ENCODE data around the gene DNAI7.

Gene DNAI7

DNA sequence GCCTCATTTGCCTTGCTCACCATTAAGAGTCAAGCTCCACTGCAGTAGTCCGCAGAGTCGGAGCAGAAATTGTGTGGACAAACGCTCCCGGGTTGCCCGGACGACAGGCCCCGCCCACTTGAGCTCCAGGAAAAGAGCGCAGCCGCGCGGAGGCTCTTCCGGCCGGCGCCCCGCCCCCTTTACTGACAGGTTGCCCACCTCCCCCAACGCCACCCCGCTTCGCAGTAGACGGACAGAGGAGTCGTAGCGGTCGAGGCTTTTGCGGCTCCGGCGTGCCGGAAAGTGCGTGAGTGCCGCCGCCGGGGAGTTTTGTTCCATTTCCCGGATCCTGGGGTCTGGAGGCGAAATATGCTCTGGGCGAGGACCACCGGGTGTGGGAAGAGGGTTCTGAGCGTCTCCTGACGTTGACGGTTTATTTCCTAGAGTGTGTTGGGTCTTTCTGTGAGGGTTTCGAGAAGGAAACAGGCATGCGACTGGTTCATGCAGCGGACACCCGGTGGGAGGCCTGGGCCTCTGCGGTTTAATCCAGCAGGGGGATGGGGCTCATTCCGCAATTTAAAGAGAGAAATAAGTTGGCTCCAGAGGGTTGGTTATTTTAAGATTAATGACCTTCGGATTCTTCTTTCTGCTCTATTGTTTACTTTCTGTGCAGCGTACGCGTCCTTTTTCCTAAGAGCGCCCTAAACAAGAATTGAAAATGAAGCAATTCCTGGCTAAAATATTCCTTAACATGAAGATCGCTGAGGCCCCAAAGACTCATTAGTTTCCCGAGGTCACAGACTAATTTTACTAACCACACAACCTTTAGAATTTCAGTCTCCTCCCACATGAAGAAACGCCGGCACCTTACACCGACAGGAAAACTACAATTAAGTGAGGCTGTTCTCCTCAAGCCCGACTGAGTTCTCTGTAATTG is at the start of gene DNAI7, which contains the start of gene ETFRF1:
Gene DNAI7 (minus strand): TSS at position 105 of the 916 bp plus-strand sequence. CDS start 82 bp downstream, at position 23.
Gene ETFRF1 (plus strand): TSS at position 182 of the 916 bp plus-strand sequence. CDS start 8,720 bp downstream, outside the sequence.
- DNase-seq = peak; percentile 82

DNA sequence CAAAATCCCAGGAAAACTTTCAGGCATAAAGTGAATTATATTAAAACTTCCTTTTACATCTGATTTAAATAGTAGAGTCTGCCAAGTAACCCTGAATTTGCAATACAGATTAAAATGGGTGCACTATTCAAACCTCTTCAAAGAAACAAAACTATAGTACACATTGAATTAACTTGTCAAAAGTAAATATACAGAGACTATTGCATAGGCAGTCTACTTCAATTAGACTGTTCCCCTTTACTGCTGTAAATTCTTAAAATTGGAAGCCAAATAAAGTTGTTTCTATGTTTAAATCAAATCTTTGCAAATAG is 48.7 kb upstream of the DNAI7 start:
- no peak for DNase-seq

DNA sequence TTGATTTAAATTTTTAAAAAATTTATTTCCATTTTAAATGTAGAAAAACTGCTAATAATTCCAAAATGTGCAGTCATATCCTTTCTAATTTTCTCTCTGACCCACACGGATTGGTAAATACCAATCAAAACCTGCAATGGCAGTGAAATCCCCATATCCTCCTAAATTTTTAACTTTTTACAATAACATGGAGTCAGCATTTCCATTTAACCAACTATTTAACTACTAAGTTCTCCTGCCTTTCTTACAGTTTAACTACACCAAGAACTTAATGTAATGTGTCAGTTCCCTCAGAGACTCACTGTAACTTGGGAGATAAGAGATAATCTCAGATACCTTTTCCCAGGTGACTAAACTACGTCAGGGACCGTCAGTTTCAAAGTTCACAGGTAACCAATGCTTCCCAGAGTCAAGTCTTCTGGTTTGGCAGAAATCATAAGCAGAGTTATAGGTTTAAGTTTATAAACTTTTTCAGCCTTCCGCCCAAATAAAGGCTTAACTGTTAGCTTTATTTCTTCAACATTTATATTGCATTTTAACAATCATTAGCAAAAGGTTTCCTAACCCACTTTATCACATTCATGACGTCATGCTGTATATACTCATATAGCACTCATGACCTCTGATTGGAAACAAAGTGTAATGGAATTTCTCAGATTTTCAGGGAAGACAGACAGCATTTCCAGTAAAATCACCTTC is 48.2 kb upstream of the DNAI7 start:
- DNase-seq = no peak

- no peak for DNase-seq
Observed at GRCh38 chr12:25241167-25242020, 46.4 kb upstream of the DNAI7 start.

DNA sequence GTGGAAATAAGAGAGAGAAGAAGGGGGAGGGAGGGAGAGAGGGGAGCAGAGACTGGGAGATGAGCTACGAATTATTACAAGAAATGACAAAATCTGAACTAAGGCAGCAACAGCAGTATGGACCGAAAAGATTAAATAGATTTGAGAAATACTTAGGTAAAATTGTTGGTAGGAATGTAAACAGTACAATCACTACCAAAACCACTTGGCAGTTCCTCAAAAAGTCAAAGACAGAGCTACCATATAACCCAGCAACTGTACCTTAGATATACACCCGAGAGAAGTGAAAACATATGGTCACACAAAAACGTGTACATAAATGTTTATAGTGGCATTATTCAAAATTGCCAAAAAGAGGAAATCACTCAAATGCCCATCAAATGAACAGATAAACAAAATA is 41.7 kb upstream of the DNAI7 start:
- DNase-seq = no peak

DNA sequence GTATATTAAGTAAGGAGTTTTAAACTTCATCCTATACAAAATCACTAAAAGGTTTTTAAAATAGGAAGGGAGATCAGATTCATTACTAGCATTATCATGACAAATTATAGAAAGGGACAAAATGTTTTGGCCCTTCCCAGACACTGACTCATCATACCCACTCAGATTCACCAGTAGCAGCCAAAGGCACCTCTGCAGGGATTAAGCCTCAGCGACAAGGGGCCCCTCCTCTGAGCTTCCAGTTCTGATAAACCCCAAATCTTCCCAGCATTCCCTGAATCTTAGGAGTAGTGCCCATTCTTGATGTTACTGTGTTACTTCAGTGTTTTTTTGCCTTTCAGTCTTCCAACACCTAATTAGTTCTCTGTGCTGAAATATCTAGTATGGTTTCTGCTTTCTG is 41.2 kb upstream of the DNAI7 start:
- DNase-seq = no peak

GRCh38 chr12:25213338-25213737 is 18.4 kb upstream of the DNAI7 start:
- no peak for DNase-seq

- DNase-seq = no peak
Observed at GRCh38 chr12:25208554-25208953, 13.6 kb upstream of the DNAI7 start.

GRCh38 chr12:25207846-25208245 is 12.9 kb upstream of the DNAI7 start:
- DNase-seq = no peak

DNA sequence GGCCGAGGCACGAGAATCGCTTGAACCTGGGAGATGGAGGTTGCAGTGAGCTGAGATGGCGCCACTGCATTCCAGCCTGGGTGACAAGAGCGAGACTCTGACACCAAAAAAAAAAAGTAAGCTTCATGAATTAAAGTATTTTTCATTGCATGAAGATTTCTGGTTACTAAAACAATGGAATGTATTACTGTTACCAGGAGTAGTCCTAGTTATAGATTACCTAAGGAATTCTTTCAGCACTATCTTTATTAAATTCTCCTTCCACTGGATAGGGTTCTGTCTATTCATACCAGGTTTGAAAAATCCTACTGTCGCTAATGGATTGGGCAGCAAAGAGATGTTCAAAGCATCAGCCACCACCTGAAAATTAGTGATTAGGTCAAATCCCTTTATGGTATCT is 12.5 kb upstream of the DNAI7 start:
- no peak for DNase-seq

DNA sequence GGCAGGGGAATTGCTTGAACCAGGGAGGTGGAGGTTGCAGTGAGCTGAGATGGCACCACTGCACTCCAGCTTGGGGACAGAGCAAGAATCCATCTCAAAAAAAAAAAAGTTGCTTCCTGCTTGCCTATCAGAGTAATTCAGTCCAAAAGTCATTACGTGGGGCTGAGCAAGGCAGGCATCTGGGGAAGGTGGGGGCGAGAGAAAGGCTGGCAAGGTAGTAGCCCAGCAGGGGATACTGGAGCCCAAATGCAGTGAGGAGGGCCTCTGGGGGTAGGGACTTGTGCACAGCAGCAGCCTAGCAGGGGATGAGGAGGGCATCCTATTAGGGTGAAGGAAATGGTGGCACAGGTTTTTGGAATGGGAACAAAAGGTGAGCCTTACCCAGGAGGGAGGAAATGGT is 7.2 kb upstream of the DNAI7 start:
- DNase-seq = no peak

DNA sequence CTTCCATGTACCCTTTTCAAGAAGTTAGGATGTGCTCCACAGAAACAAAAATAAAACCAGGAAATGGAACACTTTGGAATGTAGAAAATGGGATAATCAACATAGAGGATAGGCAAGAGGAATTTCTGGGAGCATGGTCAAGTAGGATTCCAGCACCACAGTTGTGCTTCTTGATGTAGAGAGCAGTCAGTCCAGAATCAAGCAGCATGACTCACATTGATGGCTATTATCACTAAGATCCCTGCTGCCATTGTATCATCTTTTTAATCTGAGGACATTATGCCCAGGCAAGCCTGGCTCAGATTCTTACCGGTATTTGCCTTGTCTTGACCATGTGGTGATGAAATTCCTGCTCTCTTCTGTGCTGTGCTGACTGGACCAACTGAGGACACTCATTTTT is 5.7 kb upstream of the DNAI7 start:
- no peak for DNase-seq

GRCh38 chr12:25197608-25198007 is 2.6 kb upstream of the DNAI7 start:
- DNase-seq = no peak

GRCh38 chr12:25194722-25195055 is 271 bp downstream of the DNAI7 start:
- DNase-seq = no peak

- no peak for DNase-seq
Observed at GRCh38 chr12:25194214-25194613, 746 bp downstream of the DNAI7 start.

- DNase-seq = no peak
Observed at GRCh38 chr12:25190793-25191192, 4.2 kb downstream of the DNAI7 start.

DNA sequence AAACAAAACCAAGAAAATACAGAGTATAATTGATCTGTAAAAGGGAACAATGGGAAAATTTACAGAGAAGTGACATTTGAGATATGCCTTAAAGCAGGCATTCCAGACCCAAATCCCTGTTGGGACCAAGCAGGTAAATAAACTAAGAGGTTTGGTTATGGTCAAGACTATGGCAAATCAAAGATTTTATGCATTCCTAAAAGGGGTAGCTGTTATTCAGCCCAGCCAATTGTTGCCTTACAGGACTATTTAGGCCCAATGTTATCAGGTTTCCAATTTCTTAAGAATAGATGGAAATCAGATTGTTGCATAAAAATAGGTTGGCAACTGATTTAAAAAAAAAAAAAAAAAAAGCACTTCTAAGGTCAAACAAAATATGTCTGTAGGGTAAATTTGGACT is 5.3 kb downstream of the DNAI7 start:
- no peak for DNase-seq

DNA sequence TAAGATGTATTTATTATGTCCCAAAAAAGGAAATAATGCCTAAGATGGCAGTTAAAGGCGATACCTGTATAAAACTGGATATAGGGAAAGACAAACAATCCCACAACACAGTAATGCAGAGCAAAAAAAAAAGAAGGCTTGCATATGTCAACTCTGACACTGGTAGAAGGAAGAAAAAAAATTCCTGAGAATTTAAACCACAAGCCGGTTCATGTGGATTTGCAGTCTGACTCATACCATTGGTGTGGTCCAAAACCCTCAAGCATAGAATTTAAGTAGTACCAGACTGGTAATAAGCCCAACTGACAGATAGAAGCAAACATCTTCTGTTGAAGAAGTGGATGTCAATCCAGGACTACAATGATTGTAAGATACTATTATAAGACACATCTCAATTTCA is 7.2 kb downstream of the DNAI7 start:
- DNase-seq = no peak

DNA sequence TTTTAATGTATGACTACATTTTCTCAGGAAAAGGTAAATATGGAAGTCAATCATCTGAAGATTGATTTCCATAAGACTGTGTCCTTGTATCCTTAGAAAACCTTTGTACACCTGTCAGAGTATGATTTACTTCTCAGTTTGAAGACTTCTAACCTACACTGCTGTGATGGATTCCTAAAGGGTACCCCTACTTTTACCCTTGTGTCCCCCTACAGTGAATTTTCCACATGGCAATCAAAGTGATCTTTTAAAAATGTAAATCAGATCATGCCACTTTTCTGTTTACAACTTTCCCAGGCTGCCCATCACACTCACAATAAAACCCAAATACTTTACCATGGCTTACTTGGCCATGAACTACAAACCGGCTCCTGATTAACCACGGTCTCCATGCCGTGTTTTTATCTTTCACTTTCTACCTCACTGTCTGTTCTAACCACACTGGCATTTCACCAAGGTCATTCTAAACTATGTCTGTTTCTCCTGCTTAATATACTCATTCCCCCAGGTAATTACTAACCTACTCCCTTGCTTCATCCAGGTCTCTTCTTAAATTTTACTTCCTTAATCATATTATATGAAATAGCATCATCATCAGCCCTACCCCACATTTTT is 8.1 kb downstream of the DNAI7 start:
- DNase-seq = no peak

GRCh38 chr12:25186038-25186787 is 8.7 kb downstream of the DNAI7 start:
- no peak for DNase-seq

DNA sequence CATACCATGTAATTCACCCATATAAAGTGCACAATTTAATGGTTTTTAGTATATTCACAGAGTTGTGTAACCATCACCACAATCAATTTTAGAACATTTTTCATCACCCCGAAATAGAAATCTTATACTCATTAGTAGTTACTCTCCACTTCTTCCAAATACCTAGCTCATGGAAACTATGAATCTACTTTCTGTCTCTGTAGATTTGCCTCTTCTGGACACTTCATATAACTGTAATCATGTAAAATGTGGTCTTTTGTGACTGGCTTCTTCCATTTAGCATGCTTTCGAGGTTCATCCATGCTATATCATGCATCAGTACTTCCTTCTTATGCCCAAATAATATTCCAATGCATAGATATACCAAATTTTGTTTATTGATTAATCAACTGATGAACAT is 10.8 kb downstream of the DNAI7 start:
- no peak for DNase-seq

DNA sequence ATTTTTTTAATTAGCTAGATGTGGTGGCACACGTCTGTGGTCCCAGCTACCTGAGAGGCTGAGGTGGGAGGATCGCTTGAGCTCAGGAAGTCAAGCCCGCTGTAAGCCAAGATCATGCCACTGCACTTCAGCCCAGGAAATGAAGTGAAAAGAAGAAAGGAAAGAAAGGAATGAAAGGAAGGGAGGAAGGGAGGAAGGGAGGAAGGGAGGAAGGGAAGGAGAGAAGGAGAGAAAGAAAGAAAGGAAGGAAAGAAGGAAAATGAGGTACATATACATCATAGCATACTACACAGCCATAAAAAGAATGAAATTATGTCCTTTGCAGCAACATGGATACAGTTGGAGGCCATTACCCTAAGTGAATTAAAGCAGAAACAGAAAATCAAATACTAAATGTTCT is 12.2 kb downstream of the DNAI7 start:
- DNase-seq = no peak
